Midbrain (tissue), 1 donor: ENCODE results near the gene CDH22.
A peak's percentile ranks its signal among the peaks of the same experiment; 100 is the strongest.

Experiments
- DNase-seq: peaks from one replicate; lab custom pipeline; 2025; lab: John Stamatoyannopoulos, UW

CDH22 gene

GRCh38 chr20:46308258-46309157 lies at the start of gene CDH22:
Gene CDH22 (minus strand): TSS chr20:46308498. CDS start chr20:46251294, 57,204 bp downstream.
- peak; percentile 40 for DNase-seq

- peak; percentile 7 for DNase-seq
Observed at GRCh38 chr20:46357030-46357514, 48.8 kb upstream of the CDH22 start.

GRCh38 chr20:46356195-46357029 lies 48.1 kb upstream of the CDH22 start:
- no peak for DNase-seq

GRCh38 chr20:46355778-46356177 lies 47.5 kb upstream of the CDH22 start:
- no peak for DNase-seq

GRCh38 chr20:46354920-46355654 lies 46.8 kb upstream of the CDH22 start:
- DNase-seq: no peak

- no peak for DNase-seq
Observed at GRCh38 chr20:46354207-46354555, 45.9 kb upstream of the CDH22 start.

GRCh38 chr20:46353500-46354206 lies 45.4 kb upstream of the CDH22 start:
- no peak for DNase-seq

- DNase-seq: no peak
Observed at GRCh38 chr20:46352370-46352938, 44.2 kb upstream of the CDH22 start.

- no peak for DNase-seq
Observed at GRCh38 chr20:46351357-46352058, 43.2 kb upstream of the CDH22 start.

- DNase-seq: no peak
Observed at GRCh38 chr20:46350986-46351267, 42.6 kb upstream of the CDH22 start.

- DNase-seq: peak; percentile 7
Observed at GRCh38 chr20:46350201-46350985, 42.1 kb upstream of the CDH22 start.

- DNase-seq: no peak
Observed at GRCh38 chr20:46349742-46350056, 41.4 kb upstream of the CDH22 start.

GRCh38 chr20:46349035-46349741 lies 40.9 kb upstream of the CDH22 start:
- DNase-seq: peak; percentile 60

- peak; percentile 28 for DNase-seq
Observed at GRCh38 chr20:46347841-46348803, 39.8 kb upstream of the CDH22 start.

- DNase-seq: no peak
Observed at GRCh38 chr20:46346770-46347169, 38.5 kb upstream of the CDH22 start.

- no peak for DNase-seq
Observed at GRCh38 chr20:46344488-46345162, 36.3 kb upstream of the CDH22 start.

GRCh38 chr20:46343975-46344357 lies 35.7 kb upstream of the CDH22 start:
- no peak for DNase-seq
